A204.1 (cell line): ENCODE data around the gene FRMD4B.

Source experiments
- FAIRE-seq: peaks from 2 replicates; lab custom pipeline; 2012; peaks lifted over from hg19 to GRCh38; lab: Jason Lieb, UNC

The FRMD4B gene

GRCh38 chr3:69200384-69201068, 185.4 kb downstream of the FRMD4B start:
- no peak for FAIRE-seq

GRCh38 chr3:69199942-69200341, 185.9 kb downstream of the FRMD4B start:
- no peak for FAIRE-seq

GRCh38 chr3:69197922-69198530, 187.9 kb downstream of the FRMD4B start:
- no peak for FAIRE-seq

GRCh38 chr3:69197455-69197854, 188.4 kb downstream of the FRMD4B start:
- FAIRE-seq, result no peak

- no peak for FAIRE-seq
These were observed 189.0 kb downstream of the FRMD4B start for GRCh38 chr3:69196876-69197275.

- no peak for FAIRE-seq
These were observed 191.3 kb downstream of the FRMD4B start for GRCh38 chr3:69194431-69195165.

- no peak for FAIRE-seq
These were observed 192.1 kb downstream of the FRMD4B start for GRCh38 chr3:69193749-69194148.

- no peak for FAIRE-seq
These were observed 194.4 kb downstream of the FRMD4B start for GRCh38 chr3:69191516-69191915.

- no peak for FAIRE-seq
These were observed 196.4 kb downstream of the FRMD4B start for GRCh38 chr3:69189487-69189886.

- FAIRE-seq, result no peak
These were observed 199.3 kb downstream of the FRMD4B start for GRCh38 chr3:69186575-69187093.

- FAIRE-seq, result no peak
These were observed 203.1 kb downstream of the FRMD4B start for GRCh38 chr3:69182588-69183316.

- FAIRE-seq, result no peak
These were observed 204.2 kb downstream of the FRMD4B start for GRCh38 chr3:69181592-69182211.

- no peak for FAIRE-seq
These were observed 204.9 kb downstream of the FRMD4B start for GRCh38 chr3:69180869-69181591.

GRCh38 chr3:69179740-69180372, 206.0 kb downstream of the FRMD4B start:
- FAIRE-seq, result no peak

- no peak for FAIRE-seq
These were observed 206.8 kb downstream of the FRMD4B start for GRCh38 chr3:69178838-69179739.

- no peak for FAIRE-seq
These were observed 207.8 kb downstream of the FRMD4B start for GRCh38 chr3:69178082-69178481.

- no peak for FAIRE-seq
These were observed 210.8 kb downstream of the FRMD4B start for GRCh38 chr3:69174871-69175737.

- no peak for FAIRE-seq
These were observed 211.4 kb downstream of the FRMD4B start for GRCh38 chr3:69174445-69174844.

GRCh38 chr3:69172058-69172457, 213.8 kb downstream of the FRMD4B start:
- FAIRE-seq, result no peak
